ENCODE measurements around the gene ZNF138.

Gene ZNF138

DNA sequence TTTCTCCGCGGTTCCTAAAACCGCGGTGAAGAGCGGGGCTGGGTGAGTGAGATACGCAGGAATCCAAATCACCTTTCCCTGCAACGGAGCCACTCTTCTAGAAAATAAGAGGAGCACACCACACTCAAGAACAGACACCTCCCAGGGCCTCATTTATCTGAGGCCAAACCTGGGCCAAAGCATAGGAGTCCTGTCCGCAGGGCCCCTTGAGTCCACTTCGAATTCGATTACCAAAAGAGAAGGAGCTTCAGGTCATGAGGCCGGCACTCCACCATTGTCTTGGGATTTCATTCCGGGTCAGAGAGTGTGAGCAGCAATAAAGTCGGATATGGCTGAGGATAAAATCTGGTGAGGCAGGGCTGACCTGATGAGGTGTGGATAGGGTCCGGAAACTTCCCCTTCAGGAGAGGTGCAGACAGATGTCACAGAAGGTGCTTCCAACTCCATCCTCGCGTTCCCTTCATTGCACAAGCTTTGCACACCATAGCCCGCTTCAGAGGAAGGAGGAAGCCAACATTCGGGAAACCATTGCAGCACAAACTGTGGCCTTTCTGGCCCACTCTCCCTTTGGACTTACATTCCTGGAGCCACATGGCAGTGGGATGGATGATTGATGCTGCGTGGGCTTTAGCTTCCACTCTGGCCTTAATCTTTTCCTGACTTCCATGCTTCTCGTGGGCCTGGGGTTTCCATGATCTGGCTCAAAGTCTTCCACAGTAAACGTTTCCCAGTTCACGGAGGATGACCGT is 81.6 kb downstream of the ZNF138 start:
- DNase-seq (ENCODE audit: low spot score): no peak

DNA sequence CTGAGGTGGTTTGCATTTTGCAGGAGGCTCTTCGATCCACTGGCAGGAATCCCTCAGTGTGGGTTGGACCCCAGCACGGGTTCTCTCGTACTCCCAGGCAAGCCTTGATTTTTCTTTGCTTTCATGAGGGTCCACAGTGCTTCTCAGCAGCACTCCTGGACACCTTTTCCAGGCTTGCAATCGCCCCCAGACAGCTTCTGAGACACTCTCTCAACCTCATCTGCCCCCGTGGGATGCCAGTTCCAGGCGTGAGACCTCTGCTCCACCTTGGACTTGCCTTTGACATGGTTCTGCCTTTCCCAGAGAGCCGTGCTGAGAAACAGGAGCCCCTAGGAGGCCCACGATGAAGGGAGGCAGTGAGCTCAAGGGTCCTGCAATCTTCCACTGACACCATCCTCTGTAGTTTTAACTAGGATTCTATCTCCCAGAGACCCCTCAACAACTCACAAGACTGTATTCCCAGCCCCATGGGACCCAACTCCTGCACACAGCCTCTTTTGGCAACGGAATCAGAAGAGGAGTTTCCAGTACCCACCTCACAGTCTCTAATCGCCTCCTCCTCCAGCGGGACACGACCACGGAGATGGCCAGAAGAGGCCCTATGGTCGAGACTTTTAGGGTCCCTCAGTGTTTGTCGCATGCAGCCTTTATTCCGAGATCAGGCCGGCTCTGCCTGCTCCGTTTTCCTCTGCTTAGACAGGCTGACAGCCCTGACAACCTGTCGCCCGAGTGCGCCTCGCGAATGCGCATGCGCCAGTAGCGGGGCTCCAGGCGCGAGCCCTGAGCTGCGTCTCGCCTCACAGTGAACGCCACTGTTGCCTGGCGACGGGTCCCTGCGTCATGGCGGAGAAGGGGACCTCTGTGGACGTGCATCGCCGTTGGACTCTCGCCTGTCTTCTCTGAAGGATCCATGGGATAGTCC is 82.8 kb downstream of the ZNF138 start:
- DNase-seq (ENCODE audit: low spot score): peak; percentile 50

DNA sequence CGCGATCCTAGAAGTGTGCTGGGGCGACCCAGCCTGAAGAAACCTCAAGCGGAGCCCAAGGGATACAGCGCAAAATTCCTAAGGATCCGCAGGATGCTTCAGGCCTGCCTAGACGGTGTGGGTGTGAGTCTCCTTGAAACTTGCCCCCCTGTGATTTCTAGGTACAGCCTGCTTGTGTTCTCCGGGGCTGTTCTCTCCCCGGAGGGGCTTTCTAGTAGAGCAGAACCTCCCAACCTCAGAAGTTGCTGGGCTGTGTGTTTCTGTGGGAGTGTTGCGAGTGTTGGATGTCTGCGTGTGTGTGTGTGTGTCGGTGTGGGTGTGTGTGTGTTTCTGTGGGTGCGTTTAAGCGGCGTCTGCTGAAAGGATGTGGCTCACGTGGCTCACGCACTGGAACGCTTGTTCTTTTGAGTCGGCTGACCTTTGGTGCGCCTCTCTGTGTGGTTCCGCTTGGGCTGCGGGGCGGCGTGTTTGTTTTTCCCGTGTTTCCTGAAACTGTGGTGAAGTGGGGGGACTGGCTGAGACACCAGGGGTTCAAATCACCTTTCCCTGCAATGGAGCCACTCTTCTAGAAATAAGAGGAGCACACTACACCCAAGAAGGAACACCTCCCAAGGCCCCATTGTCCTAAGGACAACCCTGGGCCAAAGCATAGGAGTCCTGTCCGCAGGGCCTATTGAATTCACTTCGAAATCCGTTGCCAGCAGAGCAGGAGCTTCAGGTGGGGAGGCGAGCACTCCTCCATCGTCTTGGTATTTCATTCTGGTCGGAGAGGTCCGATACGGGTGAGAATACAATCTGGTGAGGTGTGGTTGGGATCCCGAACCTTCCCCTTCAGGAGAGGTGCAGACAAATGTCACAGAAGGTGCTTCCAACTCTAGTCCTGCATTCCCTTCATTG is 83.7 kb downstream of the ZNF138 start:
- no peak for DNase-seq (ENCODE audit: low spot score)

DNA sequence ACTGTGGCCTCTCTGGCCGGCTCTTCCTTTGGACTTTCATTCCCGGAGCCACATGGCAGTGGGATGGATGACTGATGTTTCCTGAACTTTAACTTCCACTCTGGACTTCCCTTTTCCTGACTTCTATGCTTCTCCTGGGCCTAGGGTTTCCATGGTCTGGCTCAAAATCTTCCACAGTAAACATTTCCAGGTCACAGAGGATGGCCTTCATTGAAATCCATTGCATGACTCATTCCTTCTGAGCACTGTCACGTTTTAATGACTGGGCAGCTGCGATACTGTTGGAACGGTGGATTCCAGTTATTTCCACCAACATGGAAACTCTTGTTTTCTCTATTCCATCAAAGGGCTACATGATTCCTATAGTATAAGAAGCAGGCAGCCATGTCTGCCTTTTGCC is 84.5 kb downstream of the ZNF138 start:
- DNase-seq (ENCODE audit: low spot score): no peak

DNA sequence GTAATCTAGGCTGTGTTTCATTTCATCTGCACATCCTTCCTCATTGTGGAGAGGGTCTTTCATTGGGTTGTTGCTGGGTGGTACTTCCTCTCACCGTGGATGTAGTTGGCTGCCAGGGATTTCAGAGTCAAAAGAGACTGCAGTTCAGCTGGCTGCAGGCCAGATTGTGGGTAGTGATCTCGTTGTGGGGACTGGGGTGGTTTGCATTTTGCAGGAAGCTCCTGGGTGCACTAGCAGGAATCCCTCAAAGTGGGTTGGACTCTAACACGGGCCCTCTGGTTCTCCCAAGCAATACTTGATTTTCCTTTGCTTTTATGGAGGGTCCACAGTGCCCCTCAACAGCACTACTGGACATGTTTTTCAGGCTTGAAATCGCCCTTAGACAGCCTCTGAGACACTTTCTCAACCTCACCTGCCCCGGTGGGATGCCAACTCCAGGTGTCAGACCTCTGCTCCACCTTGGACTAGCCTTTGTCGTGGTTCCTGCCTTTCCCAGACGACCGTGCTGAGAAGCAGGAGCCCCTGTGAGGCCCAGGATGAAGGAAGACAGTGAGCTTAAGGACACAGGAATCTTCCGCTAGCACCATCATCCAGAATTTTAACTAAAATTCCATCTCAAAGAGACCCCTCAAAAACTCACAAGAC is 85.0 kb downstream of the ZNF138 start:
- no peak for DNase-seq (ENCODE audit: low spot score)

DNA sequence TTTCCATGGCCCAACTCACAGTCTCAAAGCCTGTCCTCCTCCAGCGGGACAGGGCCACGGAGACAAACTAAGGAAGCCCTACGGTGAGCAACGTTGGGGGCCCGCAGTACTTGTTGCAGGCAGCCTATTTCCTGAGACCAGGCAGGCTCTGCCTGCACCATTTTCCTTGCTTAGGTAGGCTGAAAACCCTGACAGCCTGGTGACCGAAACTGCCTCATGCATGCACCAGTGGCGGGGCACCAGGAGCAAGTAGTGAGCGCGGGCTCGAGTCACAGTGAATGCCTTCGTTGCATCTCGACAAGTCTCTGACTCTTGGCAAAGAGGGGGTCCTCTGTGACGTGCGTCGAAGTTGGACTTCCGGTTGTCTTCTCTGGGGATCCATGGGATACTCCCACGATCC is 85.6 kb downstream of the ZNF138 start:
- DNase-seq (ENCODE audit: low spot score): no peak

DNA sequence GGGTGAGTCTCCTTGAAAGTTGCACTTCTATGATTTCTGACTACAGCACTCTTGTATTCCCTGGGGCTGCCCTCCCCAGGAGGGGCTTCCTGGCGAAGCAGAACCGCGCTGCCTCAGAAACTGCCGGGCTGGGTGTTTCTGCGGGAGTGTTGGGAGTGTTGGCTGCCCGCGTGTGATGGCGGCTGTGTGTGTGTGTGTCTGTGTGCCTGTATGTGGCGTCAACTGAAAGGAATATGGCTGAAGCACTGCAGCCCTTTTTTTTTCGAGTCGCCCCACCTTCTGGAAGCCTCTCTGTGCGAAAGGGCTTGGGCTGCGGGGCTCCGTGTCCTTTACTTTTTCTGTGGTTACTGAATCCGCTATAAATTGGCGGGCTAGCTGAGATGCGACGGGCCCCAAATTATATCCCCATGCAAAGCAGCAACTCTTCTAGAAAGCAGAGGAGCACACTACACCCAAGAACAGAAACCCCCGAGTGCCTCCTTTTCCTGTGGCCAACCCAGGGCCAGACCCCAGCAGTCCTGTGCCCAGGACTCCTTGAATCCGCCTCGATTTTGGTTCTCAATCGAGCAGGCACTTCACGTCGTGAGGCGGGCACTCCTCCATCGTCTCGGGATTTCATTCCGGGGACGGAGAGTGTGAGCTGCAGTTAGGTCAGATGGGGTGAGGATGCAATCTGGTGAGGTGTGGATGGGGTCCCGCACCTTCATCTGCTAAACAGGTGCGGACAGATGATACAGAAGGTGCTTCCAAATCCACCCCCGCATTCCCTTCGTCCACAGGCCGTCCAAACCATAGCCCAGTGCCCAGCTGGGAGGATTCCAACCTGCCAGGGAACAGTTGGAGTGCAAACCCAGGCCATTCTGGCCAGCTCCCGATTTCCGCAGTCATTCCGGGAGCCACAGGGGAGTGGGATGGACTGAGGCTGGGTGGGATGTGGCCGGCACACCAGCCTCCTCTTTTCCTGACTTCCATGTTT is 86.4 kb downstream of the ZNF138 start:
- DNase-seq (ENCODE audit: low spot score): no peak

DNA sequence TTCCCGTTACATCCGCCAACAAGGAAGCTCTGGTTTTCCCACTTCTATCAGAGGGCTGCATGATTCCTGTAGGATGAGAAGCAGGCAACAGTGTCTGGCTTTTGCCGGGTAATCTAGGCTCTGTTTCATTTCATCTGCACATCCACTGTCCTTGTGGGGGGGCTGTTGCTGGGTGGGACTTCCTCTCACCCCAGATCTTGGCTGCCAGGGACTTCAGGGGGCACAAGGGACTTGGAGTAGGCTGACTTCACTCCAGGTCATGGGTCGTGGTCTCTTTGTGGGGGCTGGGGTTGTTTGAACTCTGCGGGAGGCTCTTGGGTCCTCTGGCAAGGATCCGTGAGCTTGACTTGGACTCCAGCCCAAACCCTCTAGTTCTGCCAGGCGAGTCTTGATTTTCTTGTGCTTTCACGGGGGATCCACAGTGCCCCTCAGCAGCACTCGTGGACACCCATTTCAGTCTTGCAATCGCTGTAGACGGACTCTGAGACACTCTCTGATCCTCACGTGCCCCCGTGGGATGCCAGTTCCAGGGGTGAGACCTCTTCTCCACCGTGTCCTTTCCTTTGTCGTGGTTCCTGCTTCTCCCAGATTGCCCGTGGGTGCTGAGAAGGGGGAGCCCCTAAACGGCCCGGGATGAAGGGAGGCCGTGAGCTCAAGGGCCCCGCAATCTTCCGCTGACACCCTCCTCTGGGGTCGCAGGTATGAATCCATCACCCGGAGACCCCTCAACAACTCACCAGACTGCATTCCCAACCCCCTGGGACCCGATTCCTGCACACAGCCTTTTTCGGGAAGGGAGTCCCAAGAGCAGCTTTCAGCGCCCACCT is 87.4 kb downstream of the ZNF138 start:
- DNase-seq (ENCODE audit: low spot score): no peak

DNA sequence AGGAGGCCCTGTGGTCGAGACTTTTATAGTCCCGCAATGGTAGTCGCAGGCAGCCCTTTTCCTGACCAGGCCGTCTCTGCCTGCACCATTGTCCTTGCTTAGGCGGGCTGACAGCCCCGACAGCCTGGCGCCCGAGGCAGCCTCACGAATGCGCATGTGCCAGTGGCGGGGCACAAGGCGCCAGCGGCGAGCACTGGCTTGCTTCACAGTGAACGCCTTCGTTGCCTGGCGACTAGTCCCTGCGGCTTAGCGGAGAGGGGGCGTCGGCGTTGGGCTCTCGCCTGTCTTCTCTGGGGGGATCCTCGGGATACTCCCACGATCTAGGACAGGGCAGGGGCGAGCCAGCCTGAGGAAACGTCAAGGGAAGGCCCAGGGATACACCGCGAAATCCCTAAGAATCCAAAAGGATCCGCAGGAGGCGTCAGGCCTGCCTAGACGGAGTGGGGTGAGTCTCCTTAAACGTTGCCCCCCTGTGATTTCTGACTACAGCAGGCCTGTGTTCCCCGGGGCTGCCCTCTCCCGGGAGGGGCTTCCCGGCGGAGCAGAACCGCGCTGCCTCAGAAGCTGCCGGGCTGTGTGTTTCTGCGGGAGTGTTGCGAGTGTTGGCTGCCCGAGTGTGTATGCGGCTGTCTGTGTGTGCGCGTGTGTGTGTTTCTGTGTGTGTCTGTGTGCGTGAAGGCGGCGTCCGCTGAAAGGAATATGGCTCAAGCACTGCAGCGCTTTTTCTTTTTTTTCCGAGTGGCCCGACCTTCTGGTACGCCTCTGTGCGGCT is 88.3 kb downstream of the ZNF138 start:
- DNase-seq (ENCODE audit: low spot score): peak; percentile 74
